Gastroesophageal sphincter (tissue), 3 donors: ENCODE measurements around the gene TMED8.

Source experiments
- POLR2A ChIP-seq, 2 donors: fragments of 450-650 bp; IDR thresholded peaks; one replicate each; pipeline ENCODE4 v1.6.1; 2017; ENCODE audit warnings: antibody characterized with exemption in 2 of 2, mild to moderate bottlenecking in 2 of 2, moderate library complexity in 1 of 2
- POLR2AphosphoS5 ChIP-seq: sonication (generic); formaldehyde crosslinking; IDR thresholded peaks from one replicate; pipeline ENCODE4 v1.6.1; 2017; ENCODE audit warnings: antibody characterized with exemption
- TF ChIP-seq, protein P1 (sequence below), 4 experiments: fragments of 200-600 bp in 2 of 4; fragments of 450-650 bp in 2 of 4; sonication (generic) in 1 of 4; IDR thresholded peaks; one replicate each; pipeline ENCODE4 v1.5.1; 2017 to 2019; ENCODE audit warnings: antibody characterized with exemption in 4 of 4, mild to moderate bottlenecking in 2 of 4, moderate library complexity in 2 of 4

DNA sequence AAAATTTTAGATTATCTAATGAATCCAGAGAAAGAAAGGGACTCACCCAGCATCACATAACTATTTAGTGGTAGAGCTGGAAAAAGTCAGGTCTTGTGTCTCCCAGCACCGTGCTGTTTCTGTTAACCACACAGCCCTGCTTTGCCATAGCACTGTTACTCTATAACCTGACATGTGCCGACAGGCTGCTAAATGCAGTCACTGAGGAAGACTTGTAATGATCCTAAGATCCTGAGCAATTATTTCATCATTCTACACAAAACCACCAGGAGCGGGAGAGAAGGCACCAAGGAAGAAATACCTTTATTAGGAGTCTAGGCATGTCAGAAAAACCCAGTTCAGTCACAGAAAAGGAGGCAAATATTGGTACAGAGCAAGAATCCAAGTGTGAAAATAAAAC lies 49.5 kb upstream of the TMED8 start:
- TF ChIP-seq POLR2A (IDR thresholded peaks at IDR 0.05) (no peak), POLR2AphosphoS5 (no peak)
- TF ChIP-seq, protein P1, sequence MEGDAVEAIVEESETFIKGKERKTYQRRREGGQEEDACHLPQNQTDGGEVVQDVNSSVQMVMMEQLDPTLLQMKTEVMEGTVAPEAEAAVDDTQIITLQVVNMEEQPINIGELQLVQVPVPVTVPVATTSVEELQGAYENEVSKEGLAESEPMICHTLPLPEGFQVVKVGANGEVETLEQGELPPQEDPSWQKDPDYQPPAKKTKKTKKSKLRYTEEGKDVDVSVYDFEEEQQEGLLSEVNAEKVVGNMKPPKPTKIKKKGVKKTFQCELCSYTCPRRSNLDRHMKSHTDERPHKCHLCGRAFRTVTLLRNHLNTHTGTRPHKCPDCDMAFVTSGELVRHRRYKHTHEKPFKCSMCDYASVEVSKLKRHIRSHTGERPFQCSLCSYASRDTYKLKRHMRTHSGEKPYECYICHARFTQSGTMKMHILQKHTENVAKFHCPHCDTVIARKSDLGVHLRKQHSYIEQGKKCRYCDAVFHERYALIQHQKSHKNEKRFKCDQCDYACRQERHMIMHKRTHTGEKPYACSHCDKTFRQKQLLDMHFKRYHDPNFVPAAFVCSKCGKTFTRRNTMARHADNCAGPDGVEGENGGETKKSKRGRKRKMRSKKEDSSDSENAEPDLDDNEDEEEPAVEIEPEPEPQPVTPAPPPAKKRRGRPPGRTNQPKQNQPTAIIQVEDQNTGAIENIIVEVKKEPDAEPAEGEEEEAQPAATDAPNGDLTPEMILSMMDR (IDR thresholded peaks at IDR 0.05): no peak
